ENCODE measurements around the gene C1orf232.

Gene C1orf232

GRCh38 chr1:26156285-26157038 lies 12.3 kb downstream of the C1orf232 start:
- no peak for DNase-seq

- no peak for DNase-seq
These were observed 13.1 kb downstream of the C1orf232 start for GRCh38 chr1:26155370-26156284.

GRCh38 chr1:26154750-26155149 lies 14.0 kb downstream of the C1orf232 start:
- DNase-seq, result no peak

GRCh38 chr1:26153966-26154532 lies 14.7 kb downstream of the C1orf232 start:
- no peak for DNase-seq

GRCh38 chr1:26148887-26149286 lies 19.9 kb downstream of the C1orf232 start:
- no peak for DNase-seq

- no peak for DNase-seq
These were observed 22.8 kb downstream of the C1orf232 start for GRCh38 chr1:26145960-26146294.

- DNase-seq, result peak; percentile 83
These were observed 23.5 kb downstream of the C1orf232 start for GRCh38 chr1:26145041-26145959.

GRCh38 chr1:26142159-26142558 lies 26.6 kb downstream of the C1orf232 start:
- DNase-seq, result no peak

- DNase-seq, result no peak
These were observed 29.7 kb downstream of the C1orf232 start for GRCh38 chr1:26138974-26139558.

GRCh38 chr1:26134466-26134865 lies 34.3 kb downstream of the C1orf232 start:
- no peak for DNase-seq

- no peak for DNase-seq
These were observed 36.0 kb downstream of the C1orf232 start for GRCh38 chr1:26132834-26133167.

GRCh38 chr1:26132128-26132833 lies 36.5 kb downstream of the C1orf232 start:
- no peak for DNase-seq

- no peak for DNase-seq
These were observed 38.1 kb downstream of the C1orf232 start for GRCh38 chr1:26130695-26131094.

- no peak for DNase-seq
These were observed 39.0 kb downstream of the C1orf232 start for GRCh38 chr1:26129778-26130177.

GRCh38 chr1:26127235-26128163 lies 41.3 kb downstream of the C1orf232 start:
- DNase-seq, result peak; percentile 20

GRCh38 chr1:26126321-26127084 lies 42.3 kb downstream of the C1orf232 start:
- DNase-seq, result peak; percentile 87

GRCh38 chr1:26125946-26126320 lies 42.8 kb downstream of the C1orf232 start:
- DNase-seq, result no peak

- DNase-seq, result no peak
These were observed 43.4 kb downstream of the C1orf232 start for GRCh38 chr1:26125382-26125781.

- DNase-seq, result no peak
These were observed 44.1 kb downstream of the C1orf232 start for GRCh38 chr1:26124418-26125331.

Data from activated CD4-positive, alpha-beta T cell treated with anti-CD3 and anti-CD28 coated beads, Interleukin-2, Interleukin-6, amounts not matched to agents 100 ng/mL and 50 ng/mL, durations not matched to agents 16 hours and 8 hours (primary cell).